ENCODE measurements around the gene ATP7B.

The ATP7B gene

DNA sequence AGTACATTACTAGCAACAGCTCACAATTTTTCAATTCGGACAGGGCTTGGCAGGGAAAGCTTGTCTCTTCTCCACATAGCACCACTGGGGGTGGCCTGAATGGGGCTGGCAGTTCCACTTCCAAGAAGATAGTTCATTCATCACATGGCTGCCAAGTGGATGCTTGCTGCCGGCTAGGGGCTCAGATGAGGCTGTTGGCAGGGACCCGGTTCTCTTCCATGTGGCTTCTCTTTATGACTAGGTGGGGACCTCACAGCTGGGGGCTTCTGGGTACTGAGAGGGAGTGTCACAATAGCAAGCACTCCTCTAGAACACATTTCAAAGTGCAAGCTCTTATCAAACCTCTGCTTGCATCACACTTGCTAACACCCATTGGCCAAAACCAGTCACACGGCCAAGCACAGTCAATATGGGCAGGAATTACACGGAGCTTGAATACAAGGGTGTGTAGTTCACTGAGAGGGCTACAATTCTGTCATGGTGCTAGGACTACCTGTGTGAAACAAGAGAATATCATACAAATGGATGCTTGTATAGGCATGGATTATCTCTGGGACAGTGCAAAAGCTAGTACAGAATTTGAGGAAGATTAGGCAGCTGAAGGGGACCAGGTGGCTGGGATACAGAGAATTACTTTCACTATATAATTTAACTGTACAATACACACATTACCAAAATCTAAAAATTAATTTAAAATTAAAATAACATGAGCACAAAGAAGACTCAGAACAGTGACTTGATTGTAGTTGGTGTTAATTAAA lies 32.3 kb downstream of the ATP7B start:
- DNase-seq (ENCODE audit: low spot score), result no peak

DNA sequence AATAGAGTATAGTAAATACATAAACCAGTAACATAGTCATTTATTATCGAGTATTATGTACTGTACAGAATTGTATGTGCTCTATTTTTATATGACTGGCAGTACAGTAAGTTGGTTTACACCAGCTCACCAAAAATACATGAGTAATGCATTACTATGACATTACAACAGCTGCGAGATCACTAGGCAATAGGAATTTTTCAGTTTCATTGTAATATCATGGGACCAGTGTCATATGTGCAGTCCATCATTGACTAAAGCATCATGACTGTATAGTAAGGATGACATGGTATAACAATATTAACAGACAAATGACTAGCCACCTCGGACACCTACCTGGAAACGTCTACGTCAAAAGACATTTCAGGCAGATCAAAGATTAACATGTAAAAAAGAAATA lies 33.6 kb downstream of the ATP7B start:
- no peak for DNase-seq (ENCODE audit: low spot score)

DNA sequence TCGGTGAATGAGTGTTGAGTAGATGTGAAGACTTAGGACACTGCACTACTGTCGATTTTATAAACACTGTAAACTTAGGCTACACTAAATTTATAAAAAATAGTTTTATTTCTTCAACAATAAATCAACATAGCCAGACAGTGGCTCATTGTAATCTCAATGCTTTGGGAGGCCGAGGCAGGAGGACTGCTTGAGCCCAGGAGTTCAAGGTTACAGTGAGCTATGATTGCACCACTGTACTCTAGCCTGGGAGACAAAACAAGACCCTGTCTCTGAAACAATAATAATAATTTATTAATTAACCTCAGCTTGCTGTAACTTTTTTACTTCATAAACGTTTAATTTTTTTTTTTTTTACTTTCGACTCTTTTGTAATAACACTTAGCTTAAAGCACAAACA lies 34.4 kb downstream of the ATP7B start:
- DNase-seq (ENCODE audit: low spot score), result no peak

DNA sequence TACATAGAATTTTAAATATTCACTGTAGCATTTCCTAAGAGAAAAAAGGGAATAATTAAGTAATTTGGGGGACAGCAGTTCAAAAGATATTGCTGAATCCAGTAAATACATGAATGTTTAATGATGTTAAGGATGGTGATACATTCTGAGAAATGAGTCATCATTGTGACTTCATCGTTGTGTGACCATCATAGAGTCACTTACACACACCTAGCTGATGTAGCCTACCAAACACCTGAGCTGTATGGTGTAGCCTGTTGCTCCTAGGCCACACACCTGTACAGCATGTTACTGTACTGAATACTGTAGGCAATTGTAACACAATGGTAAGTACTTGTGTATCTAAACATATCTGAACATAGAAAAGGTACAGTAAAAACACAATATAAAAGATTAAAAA lies 34.8 kb downstream of the ATP7B start:
- DNase-seq (ENCODE audit: low spot score), result no peak

DNA sequence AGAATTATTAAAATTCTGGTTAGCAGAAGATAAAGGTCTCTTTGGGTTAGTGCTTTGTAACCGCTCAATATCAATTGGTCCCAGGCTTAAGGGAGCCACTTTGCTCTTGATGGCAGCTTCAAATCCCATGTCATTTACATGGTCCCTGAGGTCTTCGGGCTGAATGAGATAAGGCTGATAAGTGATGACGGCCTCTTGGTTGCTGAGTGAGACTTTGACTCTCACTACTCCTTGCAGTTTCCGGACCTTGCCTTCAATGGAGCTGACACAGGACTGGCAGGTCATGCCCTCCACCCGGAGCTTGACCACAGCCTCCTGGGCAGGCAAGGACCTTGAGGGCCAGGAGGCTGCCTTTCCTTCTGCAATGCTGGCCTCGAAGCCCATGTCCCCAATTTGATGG lies 36.8 kb downstream of the ATP7B start:
- DNase-seq (ENCODE audit: low spot score), result no peak

DNA sequence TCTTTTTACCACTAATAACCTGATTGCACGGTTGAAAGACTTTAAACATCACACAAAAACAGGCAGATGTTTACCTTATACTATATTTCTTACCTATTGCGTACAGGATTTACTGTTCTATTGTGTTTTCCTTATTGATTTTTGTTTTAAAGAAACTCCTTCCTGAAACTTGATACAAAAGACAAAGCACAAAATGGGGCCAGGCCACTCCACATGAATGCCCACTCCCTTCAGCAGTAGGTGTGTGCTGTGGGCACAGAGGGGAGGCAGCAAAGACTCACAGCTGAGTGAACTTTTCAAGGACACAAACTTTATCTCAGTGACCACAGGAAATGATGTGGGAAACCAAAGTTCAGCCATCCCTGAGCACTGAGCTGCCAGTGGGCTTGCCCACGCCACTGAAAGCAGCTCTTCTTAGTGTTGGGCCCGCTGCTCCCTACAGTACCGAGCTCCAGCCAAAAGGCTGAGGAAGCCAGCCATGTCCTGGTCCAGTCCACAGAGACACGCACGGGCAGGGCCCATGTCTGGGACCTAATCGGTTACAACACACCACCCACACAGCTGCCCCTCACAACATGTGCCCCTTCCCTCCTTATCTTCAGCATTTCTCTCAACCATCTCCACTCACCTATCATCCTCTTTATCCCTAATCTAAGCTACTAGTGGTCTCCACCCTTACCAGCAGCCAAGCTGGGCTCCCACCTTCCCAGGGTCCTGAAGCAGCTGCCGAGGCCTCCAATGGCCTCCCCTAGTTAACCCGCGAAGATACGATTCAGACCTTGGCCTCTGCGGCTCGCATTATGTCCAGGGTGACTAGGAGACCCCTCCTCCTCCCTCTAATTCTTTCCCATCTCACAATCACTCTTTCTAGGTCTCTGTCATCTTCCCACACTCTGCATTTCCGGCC lies 39.5 kb downstream of the ATP7B start:
- no peak for DNase-seq (ENCODE audit: low spot score)

DNA sequence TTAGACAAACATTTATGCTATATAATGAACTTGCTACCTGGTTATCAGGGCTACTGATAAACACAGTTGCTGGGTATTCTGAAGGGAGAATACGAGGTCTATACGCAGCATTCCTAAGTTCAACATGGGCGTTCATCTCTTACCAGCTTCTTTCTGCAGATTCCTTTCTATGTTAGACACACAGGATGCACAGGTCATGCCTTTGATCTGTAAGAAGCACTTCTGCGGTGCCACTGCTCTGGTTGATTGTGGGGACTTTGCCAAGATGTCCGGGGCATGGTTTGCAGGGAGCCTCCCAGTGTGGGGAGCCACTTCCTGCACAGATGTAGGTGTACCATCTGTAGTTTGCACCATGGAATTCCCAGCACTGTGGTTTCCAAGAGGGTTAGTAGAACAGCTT lies 40.9 kb downstream of the ATP7B start:
- DNase-seq (ENCODE audit: low spot score), result no peak

DNA sequence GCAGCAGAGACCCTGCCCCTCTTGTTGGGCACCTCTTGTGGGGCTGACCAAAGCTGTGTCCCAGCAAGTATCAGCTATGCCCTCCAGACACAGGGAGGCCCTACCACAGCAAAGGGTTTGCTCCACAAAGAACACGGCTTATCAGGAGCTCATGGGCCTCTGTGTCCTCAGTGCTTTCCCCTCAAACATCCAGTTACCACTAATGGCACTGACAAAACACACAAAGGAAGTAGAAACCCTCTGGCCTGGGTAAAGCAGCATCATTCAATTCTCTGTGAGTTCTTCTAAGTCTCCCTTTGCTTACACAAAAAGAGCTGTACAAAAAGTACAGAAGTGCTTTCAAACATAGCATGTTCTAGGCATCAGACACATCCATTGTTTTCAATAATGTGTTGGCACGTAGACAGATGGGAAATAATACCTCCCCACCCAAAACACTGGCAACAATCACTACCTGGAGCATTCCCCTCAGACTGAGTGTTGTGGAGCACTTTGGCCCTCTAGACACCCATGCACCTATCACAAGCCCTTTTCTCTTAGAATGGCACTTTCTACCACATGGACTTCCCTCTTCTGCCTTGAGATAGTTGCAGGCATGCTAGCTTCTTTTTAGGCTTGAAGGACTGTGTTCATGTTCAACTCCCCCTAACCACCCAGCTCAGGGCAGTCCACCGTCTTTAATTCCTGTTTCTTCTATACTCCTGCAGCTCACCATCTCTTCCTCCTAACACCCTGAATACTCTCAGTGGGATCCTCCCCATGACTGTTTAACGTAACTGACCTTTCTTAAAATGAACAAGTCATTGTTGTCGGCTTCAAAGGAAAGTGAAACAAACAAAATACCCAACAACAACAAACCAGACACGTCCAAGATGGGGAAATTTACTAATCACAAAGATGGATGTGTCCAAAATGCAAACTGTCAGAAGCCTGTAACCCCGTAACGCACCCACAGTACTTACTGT lies 43.5 kb downstream of the ATP7B start:
- no peak for DNase-seq (ENCODE audit: low spot score)

DNA sequence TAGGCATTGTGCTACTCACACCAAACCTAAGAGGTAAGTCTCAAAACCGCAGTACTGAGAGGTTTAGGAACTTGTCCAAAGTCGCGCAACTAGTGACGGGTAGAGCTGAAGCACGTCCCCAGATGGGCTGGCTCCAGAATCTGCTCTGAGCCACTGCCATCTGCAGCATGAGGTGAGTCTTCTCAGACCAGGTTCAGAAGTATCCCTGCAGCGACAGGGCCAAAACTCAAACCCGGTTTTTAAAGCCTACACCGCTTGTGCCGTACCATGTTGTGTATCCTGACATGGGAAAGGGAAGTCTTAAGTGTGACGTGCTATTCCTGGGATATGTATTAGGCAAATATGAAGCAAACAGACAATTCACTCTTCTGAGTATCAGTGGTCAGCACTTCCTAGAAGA lies 45.1 kb downstream of the ATP7B start:
- no peak for DNase-seq (ENCODE audit: low spot score)

DNA sequence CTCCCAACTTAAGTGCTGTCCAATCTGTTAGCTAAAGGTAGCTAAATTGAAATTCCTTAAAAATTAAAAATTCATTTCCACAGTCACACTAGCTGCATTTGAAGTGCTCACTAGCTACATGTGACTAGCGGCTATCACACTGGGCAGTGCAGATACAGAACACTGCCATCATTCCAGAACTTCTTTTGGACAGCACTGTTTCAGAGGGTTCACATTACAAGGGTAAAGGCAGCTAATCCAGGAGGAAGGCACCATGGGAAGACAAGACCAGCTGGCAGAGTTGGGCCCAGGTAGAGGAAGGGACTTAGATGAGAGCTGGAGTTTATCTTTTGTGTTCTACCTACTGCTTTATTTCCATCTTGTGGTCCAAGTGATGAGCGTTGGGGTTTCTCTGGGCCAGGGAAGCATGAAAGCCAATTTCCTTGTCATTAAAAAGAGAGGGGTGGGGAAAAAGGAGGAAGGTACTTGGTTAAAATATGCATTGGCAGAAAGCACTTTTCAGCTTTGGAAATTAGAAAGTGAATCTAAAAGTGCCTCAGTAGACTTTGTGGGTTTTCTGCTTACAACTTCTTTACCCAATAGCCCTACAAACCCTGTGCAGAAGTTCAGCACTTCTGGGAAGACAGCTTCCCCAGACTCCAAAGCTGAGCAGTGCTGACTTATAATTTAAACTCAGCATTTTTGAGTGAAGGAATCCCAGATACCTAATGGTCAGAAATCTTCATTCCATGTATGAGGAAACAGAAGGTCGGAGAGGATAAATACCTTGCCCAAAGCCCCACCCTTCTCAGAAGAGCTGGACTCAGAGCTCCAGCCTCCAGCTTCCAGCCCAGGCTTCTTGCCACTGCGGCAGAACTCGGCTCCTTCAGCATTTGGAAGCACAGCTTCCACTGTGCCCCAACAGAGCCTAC lies 49.5 kb downstream of the ATP7B start:
- DNase-seq (ENCODE audit: low spot score), result no peak

DNA sequence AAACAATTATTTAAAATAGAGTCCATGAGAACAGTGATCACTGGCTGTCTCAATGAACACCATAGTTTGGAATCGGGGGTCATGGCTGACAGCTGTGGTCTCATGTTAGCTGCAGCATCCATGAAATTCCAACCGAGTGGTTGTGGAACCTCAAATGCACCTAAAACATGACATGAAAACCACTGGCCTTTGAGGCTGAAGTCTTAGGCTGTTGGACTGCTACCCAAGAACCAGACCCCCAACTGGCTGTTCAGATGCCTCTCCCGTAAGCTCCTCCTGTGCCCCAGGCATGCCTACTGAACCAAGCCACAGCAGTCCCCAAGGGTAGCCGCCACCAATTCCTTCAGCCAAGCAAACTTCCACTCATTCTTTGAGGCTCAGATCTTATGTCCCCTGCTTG lies 50.5 kb downstream of the ATP7B start:
- DNase-seq (ENCODE audit: low spot score), result no peak

DNA sequence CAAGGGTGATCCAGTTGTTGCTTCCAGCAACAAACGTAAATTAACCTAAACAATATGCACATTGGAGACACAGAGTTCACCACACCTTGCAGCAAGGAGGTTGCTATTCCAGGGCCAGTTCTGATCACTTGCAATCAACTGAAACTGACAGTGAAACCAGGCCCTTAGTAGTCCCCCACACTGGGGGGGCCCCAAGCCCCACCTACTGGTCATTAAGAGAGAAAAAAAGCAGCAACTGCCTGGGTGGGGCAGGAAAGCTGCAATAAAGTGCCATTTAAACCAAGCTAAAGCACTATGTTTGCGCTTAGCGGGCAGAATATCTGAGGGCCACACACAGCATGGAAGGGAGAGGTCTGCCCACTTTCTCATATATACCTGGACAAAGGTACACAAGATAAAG lies 51.5 kb downstream of the ATP7B start:
- DNase-seq (ENCODE audit: low spot score), result no peak

DNA sequence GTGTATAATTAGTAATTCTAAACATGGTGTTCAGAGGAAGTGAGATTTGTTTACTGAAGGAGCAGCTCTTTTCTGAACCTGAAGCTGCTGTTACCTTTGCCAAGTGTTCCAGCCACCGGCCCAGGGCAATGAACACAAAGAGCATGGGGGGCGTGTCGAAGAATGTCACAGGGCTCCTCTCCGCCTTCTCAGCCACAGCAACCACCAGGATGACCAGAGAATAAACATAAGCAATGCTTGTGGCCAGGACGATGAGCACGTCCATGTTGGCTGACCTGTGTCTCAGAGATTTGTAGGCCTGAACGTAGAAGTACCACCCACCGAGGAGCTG lies 53.1 kb downstream of the ATP7B start:
- no peak for DNase-seq (ENCODE audit: low spot score)

DNA sequence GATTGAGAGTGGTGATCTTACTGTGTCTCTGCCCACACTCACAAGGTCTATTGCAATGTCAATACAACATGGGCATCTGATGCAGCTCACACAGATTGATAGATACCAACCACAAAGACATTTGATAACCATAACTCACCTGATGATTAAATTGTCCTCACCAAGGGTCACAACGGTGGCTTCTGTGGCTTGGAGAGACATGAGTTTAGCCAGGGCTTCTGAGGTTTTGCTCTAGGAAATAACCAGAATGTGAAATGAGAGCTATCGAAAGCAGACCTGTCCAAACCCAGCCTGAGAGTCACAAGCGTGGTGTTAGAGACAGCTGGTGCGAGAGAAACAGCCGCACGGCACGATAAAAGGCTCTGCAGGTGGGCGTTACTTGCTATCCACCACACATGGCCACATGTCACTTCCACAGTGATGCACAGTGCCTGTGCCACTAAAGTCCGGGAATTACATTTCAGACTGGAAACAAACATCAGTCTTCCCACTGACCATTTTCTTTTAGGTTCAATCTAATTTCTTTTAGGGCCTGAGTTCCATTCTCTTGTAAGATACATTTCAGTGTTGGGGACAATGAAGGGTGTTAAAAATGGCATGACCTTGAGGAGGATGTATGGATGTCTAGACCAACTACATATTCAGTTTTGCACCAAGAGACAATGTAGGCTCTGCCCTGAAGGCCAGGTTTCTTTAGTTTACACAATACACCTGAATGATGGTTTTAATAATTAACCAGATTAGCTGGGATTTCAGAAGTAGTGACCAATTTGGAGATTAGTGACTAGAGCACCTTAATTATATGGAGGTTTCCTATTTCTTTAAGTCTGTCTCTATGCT lies 53.7 kb downstream of the ATP7B start:
- no peak for DNase-seq (ENCODE audit: low spot score)

DNA sequence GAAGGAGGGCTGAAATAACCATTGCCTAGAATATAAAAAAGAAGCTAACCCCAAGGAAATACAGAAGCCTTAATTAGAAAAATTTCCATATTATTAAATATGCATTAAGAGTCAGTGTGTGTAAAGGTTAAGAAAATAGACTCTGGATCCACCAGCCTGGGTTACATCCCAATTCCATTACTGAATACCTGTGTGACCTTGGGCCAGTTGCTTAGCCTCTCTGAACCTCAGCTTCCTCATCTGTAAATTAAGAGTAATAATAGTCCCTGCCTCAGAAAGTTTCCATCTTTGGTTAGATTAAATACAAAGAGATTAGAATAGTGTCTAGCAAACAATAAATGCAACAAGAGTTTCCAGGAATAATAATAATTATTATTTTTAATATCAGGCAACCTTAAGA lies 54.5 kb downstream of the ATP7B start:
- no peak for DNase-seq (ENCODE audit: low spot score)

DNA sequence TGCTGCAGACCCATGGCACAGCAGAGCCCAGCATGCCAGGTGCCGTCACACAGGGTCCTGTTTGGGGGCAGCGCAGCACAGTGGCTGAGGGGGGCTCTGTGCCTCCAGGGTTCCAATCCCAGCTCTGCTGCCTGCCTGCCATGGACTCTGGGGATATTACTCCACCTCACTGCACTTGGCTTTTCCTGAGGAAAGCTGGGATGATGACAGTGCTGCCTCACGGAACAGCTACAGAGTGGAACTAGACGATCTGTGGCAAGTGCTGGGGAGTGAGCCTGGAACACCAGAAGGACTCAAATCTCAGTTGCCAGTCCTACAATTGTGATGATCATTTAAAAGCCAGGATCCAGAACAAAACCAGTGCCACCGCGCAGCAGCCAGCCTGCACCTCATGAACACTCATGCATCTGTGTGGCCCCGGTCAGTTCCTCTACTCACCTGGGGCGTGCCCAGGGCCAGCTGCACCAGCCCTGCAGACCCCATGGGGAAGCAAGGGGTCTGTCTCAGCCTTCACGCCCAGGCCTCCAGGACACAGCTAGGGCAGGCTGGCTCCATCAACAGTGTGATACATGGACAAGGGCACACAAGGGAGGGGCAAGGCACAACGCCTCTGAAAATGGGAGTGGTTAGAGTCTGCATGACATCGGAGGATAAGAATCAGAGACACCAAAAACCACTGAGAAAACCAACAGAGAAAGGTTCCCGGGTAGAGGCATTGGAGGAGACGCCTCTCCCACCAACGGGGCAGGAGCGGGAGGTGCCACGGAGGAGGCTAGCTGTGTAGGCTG lies 55.2 kb downstream of the ATP7B start:
- DNase-seq (ENCODE audit: low spot score), result no peak

DNA sequence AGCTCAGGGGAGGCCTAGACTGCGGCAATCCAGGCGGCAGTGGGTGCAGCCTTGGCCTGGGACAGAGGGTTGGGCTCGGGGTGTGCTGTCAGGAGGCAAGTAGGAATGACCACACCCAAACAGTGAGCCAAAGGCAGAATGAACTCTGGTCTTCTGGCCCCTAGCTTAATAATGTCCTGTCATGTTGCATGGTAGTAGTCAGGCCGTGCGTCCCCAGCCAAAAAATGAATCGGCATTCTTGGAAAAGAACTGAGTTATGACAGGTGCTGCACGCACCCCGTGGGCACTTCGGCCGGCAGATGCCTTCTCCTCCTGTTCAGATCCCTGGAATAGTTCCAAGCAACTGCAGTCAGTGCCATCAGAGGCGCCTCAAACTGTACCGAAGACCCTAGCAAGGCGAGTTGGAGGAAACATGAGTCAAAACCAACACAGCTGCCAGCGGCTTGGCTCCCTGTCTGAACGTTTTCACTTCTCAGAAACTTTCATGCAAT lies 55.9 kb downstream of the ATP7B start:
- no peak for DNase-seq (ENCODE audit: low spot score)

DNA sequence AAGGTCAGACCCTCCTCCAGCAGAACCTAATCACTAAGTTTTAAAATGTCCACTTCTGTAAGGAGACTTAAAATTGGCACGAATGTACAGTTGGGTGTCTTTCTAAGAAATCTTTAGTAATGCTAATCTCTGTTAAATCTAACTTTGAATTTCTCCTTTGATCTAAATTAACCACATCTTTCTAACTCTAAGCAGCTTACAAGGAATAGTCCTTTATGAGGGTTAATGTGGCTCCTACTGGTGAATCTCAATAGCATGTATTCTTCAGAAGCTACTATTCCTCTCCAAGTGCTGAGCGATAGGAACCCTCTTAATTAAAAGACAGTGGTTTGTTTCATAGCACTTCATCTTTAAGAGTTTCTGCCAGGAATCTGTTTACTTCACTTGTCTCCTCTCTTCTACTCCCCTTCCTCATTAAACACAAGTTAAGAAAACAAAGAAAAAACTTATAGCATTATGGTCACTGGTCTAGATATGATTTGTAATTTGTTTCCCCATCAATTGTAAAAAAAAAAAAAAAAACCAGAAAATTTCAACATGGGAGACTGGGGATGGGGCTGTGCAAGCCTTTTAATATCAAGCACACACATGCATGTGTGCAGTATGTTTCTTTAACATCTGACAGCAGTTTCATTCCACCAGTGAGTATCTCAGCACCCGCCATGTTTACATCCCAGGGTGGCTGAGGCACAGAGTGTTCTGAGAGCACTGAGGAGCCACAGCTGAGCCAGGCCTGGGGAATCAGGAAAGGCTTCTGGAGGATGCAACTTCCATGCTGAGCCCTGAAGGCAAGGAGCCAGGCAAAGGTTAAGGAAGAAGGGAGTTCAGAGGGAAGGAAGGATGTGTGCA lies 57.7 kb downstream of the ATP7B start:
- DNase-seq (ENCODE audit: low spot score), result no peak

Measured in left forelimb (tissue), 1 donor.